SK-N-SH (cell line): ENCODE measurements around the gene CCDC24. TPM values are rescaled to one million over a fixed set of nuclear protein-coding genes. Genes with fewer than 3 reads are reported as not detected.

Experiments used
- CTCF ChIA-PET: fragments of 300-600, 350-600 bp; formaldehyde crosslinking; extraction: SDS; loops from one replicate; lab custom pipeline; 2021; lab: Yijun Ruan, JAX
- POLR2A ChIA-PET: fragments of 350-600 bp; sonication (Branson Sonifier 250); formaldehyde crosslinking; extraction: SDS; loops from one replicate; lab custom pipeline; 2020; ENCODE audit warnings: antibody characterized with exemption, inconsistent platforms; lab: Yijun Ruan, JAX
- DNase-seq: peaks from one replicate; pipeline ENCODE4 v3.0.0; 2012
- H2AFZ ChIP-seq: fragments of 200-600 bp; sonication (generic); 2 replicates; pipeline ENCODE4 v1.8.1; 2016; ENCODE audit warnings: antibody characterized with exemption, mild to moderate bottlenecking, low read depth
- H3F3A ChIP-seq: fragments of 200-600 bp; sonication (generic); replicated peaks from 2 replicates; pipeline ENCODE3; 2016; ENCODE audit warnings: antibody characterized with exemption, mild to moderate bottlenecking; ENCODE audit not compliant: insufficient read depth
- H3K27ac ChIP-seq, 2 experiments: fragments of 200-500 bp in 1 of 2; fragments of 200-600 bp in 1 of 2; sonication (Bioruptor generic) in 1 of 2; sonication (generic), shearing (Covaris generic) in 1 of 2; 2 replicates each; pipeline versions ENCODE4 v1.5.1 to v1.6.1; 2014 to 2016; ENCODE audit warnings: low read depth in 2 of 2, inconsistent platforms in 1 of 2, low read length in 1 of 2, mild to moderate bottlenecking in 1 of 2, mixed read lengths in 1 of 2
- H3K27me3 ChIP-seq: fragments of 200-600 bp; sonication (generic), shearing (Covaris generic); 2 replicates; pipeline ENCODE4 v1.6.1; 2016; ENCODE audit warnings: mixed run types; ENCODE audit not compliant: insufficient read depth
- H3K36me3 ChIP-seq, 2 experiments: fragments of 200-500 bp in 1 of 2; fragments of 200-600 bp in 1 of 2; sonication (Bioruptor generic) in 1 of 2; sonication (generic) in 1 of 2; replicated peaks in 1 of 2; 2 replicates each; pipeline versions ENCODE3 to v1.5.1; 2014 to 2016; ENCODE audit warnings: low read length in 1 of 2, mild to moderate bottlenecking in 1 of 2; ENCODE audit not compliant: insufficient read depth in 2 of 2, control insufficient read depth in 1 of 2
- H3K4me1 ChIP-seq, 2 experiments: fragments of 200-500 bp in 1 of 2; fragments of 200-600 bp in 1 of 2; sonication (Bioruptor generic) in 1 of 2; sonication (generic), shearing (Covaris generic) in 1 of 2; 2 replicates each; pipeline versions ENCODE4 v1.5.1 to v1.6.1; 2014 to 2016; ENCODE audit warnings: low read depth in 1 of 2, low read length in 1 of 2, mixed run types in 1 of 2; ENCODE audit not compliant: insufficient read depth in 2 of 2, control insufficient read depth in 1 of 2
- H3K4me2 ChIP-seq: fragments of 200-600 bp; sonication (generic), shearing (Covaris generic); 2 replicates; pipeline ENCODE4 v1.6.1; 2017; ENCODE audit warnings: mixed run types
- H3K4me3 ChIP-seq, 2 experiments: fragments of 200-500 bp in 1 of 2; fragments of 200-600 bp in 1 of 2; sonication (Bioruptor generic) in 1 of 2; sonication (generic), shearing (Covaris generic) in 1 of 2; 2 replicates each; pipeline versions ENCODE4 v1.5.1 to v1.8.1; 2014 to 2016; ENCODE audit warnings: low read depth in 2 of 2, inconsistent platforms in 1 of 2, low read length in 1 of 2, mild to moderate bottlenecking in 1 of 2, mixed read lengths in 1 of 2, moderate library complexity in 1 of 2
- H3K79me2 ChIP-seq: fragments of 200-600 bp; sonication (generic); 2 replicates; pipeline ENCODE4 v1.8.1; 2017; ENCODE audit warnings: mild to moderate bottlenecking; ENCODE audit not compliant: insufficient read depth
- H3K9ac ChIP-seq: fragments of 200-600 bp; sonication (generic); 2 replicates; pipeline ENCODE4 v1.6.1; 2017; ENCODE audit warnings: mixed run types
- H3K9me2 ChIP-seq: fragments of 200-600 bp; sonication (generic); 2 replicates; pipeline ENCODE4 v1.6.1; 2017; ENCODE audit warnings: mixed run types
- H3K9me3 ChIP-seq: fragments of 200-600 bp; sonication (generic); 2 replicates; pipeline ENCODE4 v1.6.1; 2017; ENCODE audit warnings: mixed run types, mild to moderate bottlenecking, moderate library complexity
- H4K20me1 ChIP-seq: fragments of 200-600 bp; sonication (generic); 2 replicates; pipeline ENCODE4 v1.6.1; 2017; ENCODE audit warnings: mild to moderate bottlenecking, mixed run types; ENCODE audit not compliant: insufficient read depth
- CHD2 ChIP-seq: fragments of 150-350 bp; IDR thresholded peaks from 2 replicates; pipeline ENCODE4 v1.6.1; 2018; ENCODE audit warnings: low read length; ENCODE audit not compliant: partially characterized antibody
- ELF1 ChIP-seq: IDR thresholded peaks from 2 replicates; pipeline ENCODE4 v1.4.0; 2012
- FOXJ3 ChIP-seq: sonication (generic); formaldehyde crosslinking; IDR thresholded peaks from 2 replicates; pipeline ENCODE4 v1.5.1; 2020; ENCODE audit warnings: mild to moderate bottlenecking, missing genetic modification reagents
- FOXM1 ChIP-seq: IDR thresholded peaks from 2 replicates; pipeline ENCODE4 v1.4.0; 2012; ENCODE audit warnings: low read depth, mild to moderate bottlenecking
- GABPA ChIP-seq: IDR thresholded peaks from 2 replicates; pipeline ENCODE4 v1.4.0; 2012; ENCODE audit warnings: low read depth, mild to moderate bottlenecking
- GATA2 ChIP-seq: sonication (generic); formaldehyde crosslinking; IDR thresholded peaks from 2 replicates; pipeline ENCODE4 v1.5.0; 2020; ENCODE audit warnings: mild to moderate bottlenecking, missing genetic modification reagents
- NRF1 ChIP-seq: IDR thresholded peaks from 2 replicates; pipeline ENCODE4 v1.6.1; 2012; ENCODE audit warnings: low read depth, mild to moderate bottlenecking, low read length
- POLR2AphosphoS5 ChIP-seq: IDR thresholded peaks from 2 replicates; pipeline ENCODE4 v1.6.1; 2012; ENCODE audit warnings: low read depth, low read length
- REST ChIP-seq: IDR thresholded peaks from 2 replicates; pipeline ENCODE4 v1.6.1; 2012; ENCODE audit warnings: mild to moderate bottlenecking, low read depth, low read length, moderate library complexity
- RFX5 ChIP-seq: IDR thresholded peaks from 2 replicates; pipeline ENCODE4 v1.6.1; 2012; ENCODE audit warnings: mild to moderate bottlenecking, improper control_type of control experiment, low read length
- SMC3 ChIP-seq: IDR thresholded peaks from 2 replicates; pipeline ENCODE4 v1.6.1; 2012; ENCODE audit warnings: low read depth, low read length, improper control_type of control experiment
- TEAD4 ChIP-seq: IDR thresholded peaks from 2 replicates; pipeline ENCODE4 v1.4.0; 2012; ENCODE audit warnings: mild to moderate bottlenecking, borderline replicate concordance; ENCODE audit not compliant: insufficient read depth
- USF1 ChIP-seq: IDR thresholded peaks from 2 replicates; pipeline ENCODE4 v1.4.0; 2012; ENCODE audit warnings: low read depth, borderline replicate concordance
- YY1 ChIP-seq: IDR thresholded peaks from 2 replicates; pipeline ENCODE4 v1.4.0; 2012; ENCODE audit warnings: low read depth, mild to moderate bottlenecking
- WGBS: methylation state at CpG from one replicate; pipeline ENCODE4 v1.1.6; 2017; ENCODE audit warnings: low lambda C conversion rate; 5-methylcytosine and 5-hydroxymethylcytosine counted together
- polyA plus RNA-seq, 3 experiments: library from polyadenylated mRNA; depleted of rRNA; stranded (reverse); fragments of >200 nt; gene quantifications; 2 replicates each; pipeline ENCODE4 v1.2.3, GENCODE V29; 2012

The CCDC24 gene
- polyA plus RNA-seq, 1 of the 3 experiments (the other 2 are of a cell fraction), result 7.5 TPM

GRCh38 chr1:43978264-43978550 lies 13.2 kb upstream of the CCDC24 start:
- H3K9ac ChIP-seq, result peak overlapping the region; percentile 82; the same call in 1 of the 2 replicates
- H3K9me2 ChIP-seq, result no peaks in the 10 kb centered on the region
- 78% methylated on average over 4 of the region's 5 CpGs for WGBS
- H3K36me3 ChIP-seq, result peaks cover 16 to 31% of the 10 kb centered on the region in 2 experiments
- H3K4me2 ChIP-seq, result peak overlapping the region; percentile 88
- no peak for DNase-seq
- peaks cover 9% of the 10 kb centered on the region for H3F3A ChIP-seq
- H3K9me3 ChIP-seq, result no peaks in the 10 kb centered on the region
- H3K4me3 ChIP-seq, result peak overlapping the region; percentile 59 to 85
- TF ChIP-seq ELF1 (no peak), NRF1 (no peak), TEAD4 (no peak), GATA2 (CRISPR knock-in tag) (no peak), FOXM1 (no peak), GABPA (no peak), SMC3 (no peak), REST (no peak), USF1 (no peak)
- peaks cover 75% of the 10 kb centered on the region for H3K79me2 ChIP-seq
- peaks cover 20% of the 10 kb centered on the region for H4K20me1 ChIP-seq
- H3K27me3 ChIP-seq, result no peaks in the 10 kb centered on the region
- peaks cover 8 to 50% of the 10 kb centered on the region in 2 experiments; a peak in 1 of 4 replicates for H3K4me1 ChIP-seq
- H2AFZ ChIP-seq, result no peak overlapping the region
- CTCF ChIA-PET, result interaction anchor here (0.9 to 1.2 kb wide), 3 partner anchors 32 to 215 kb away, joined by 3 to 5 read pairs (median 3); partner anchors contain the start of gene IPO13
- H3K27ac ChIP-seq, result no peak overlapping the region
- POLR2A ChIA-PET, result interaction anchor here (0.7 kb wide), 1 partner anchor 8 kb away, joined by 3 read pairs; the partner anchor contains the start of gene DPH2

- 10% methylated on average over 21 of the region's 54 CpGs for whole genome bisulfite sequencing
- DNase-seq, result peak; percentile 94
- ChIA-PET CTCF (interaction anchor here (0.9 to 1.2 kb wide), 3 partner anchors 33 to 216 kb away, joined by 3 to 5 read pairs (median 3); partner anchors contain the start of gene IPO13), POLR2A (no interaction called here)
- Histone ChIP-seq H3K9ac (peak within 1 kb of the TSS; percentile 82), H3K36me3 (peaks cover 16 to 26% of the 10 kb centered on the region in 2 experiments), H3K27ac (peak within 1 kb of the TSS; percentile 37 to 74), H4K20me1 (peaks cover 20% of the 10 kb centered on the region), H2AFZ (peak within 1 kb of the TSS; percentile 79; the same call in 1 of the 2 replicates), H3K4me3 (peak within 1 kb of the TSS; percentile 59 to 85), H3K27me3 (no peaks in the 10 kb centered on the region), H3K4me2 (peak within 1 kb of the TSS; percentile 94), H3F3A (peaks cover 7% of the 10 kb centered on the region), H3K9me2 (no peaks in the 10 kb centered on the region), H3K79me2 (peaks cover 75% of the 10 kb centered on the region), H3K4me1 (peaks cover 8 to 49% of the 10 kb centered on the region in 2 experiments; a peak in 1 of 4 replicates), H3K9me3 (no peaks in the 10 kb centered on the region)
- TF ChIP-seq RFX5 (no peak), CHD2 (no peak), FOXM1 (no peak), FOXJ3 (CRISPR knock-in tag) (no peak), POLR2AphosphoS5 (peak; percentile 35), YY1 (no peak), SMC3 (no peak)
Measured at GRCh38 chr1:43978551-43979260, 12.7 kb upstream of the CCDC24 start, which contains the start of gene B4GALT2. Gene B4GALT2 (plus strand): TSS chr1:43979210. CDS start chr1:43981161, 1,951 bp downstream.
